DOHH2 (cell line): ENCODE results near the gene PDXK.

Experiments
- H3F3A ChIP-seq: fragments of 200-600 bp; sonication (generic), shearing (Covaris generic); 2 replicates; pipeline ENCODE4 v1.6.0; 2016; ENCODE audit warnings: antibody characterized with exemption, mild to moderate bottlenecking; ENCODE audit not compliant: control insufficient read depth, insufficient read depth
- H3K27ac ChIP-seq: fragments of 200-600 bp; sonication (generic); 2 replicates; pipeline ENCODE4 v1.5.1; 2014; ENCODE audit warnings: low read depth, mild to moderate bottlenecking, low read length, moderate library complexity
- H3K27me3 ChIP-seq: fragments of 200-600 bp; sonication (generic); 2 replicates; pipeline ENCODE4 v1.6.1; 2014; ENCODE audit warnings: mild to moderate bottlenecking, low read length, mixed read lengths; ENCODE audit not compliant: control insufficient read depth
- H3K36me3 ChIP-seq: fragments of 200-600 bp; sonication (generic); 2 replicates; pipeline ENCODE4 v1.6.1; 2014; ENCODE audit warnings: mild to moderate bottlenecking, low read length, moderate library complexity, mixed read lengths; ENCODE audit not compliant: control insufficient read depth
- H3K4me1 ChIP-seq: fragments of 200-600 bp; sonication (generic); 2 replicates; pipeline ENCODE4 v1.6.1; 2014; ENCODE audit warnings: mild to moderate bottlenecking, low read length, mixed read lengths; ENCODE audit not compliant: control insufficient read depth
- H3K4me2 ChIP-seq: fragments of 200-600 bp; sonication (generic); 2 replicates; pipeline ENCODE4 v1.6.0; 2014; ENCODE audit warnings: mild to moderate bottlenecking, low read length, moderate library complexity
- H3K4me3 ChIP-seq: fragments of 200-600 bp; sonication (generic); 2 replicates; pipeline ENCODE4 v1.5.1; 2014; ENCODE audit warnings: mild to moderate bottlenecking, low read length, mixed read lengths
- H3K79me2 ChIP-seq: fragments of 200-600 bp; sonication (generic); 2 replicates; pipeline ENCODE4 v1.6.1; 2014; ENCODE audit warnings: mild to moderate bottlenecking, low read length, mixed read lengths; ENCODE audit not compliant: control insufficient read depth
- H3K9me2 ChIP-seq: fragments of 200-600 bp; sonication (generic); replicated peaks from 2 replicates; pipeline ENCODE4 v1.6.1; 2014; ENCODE audit warnings: mild to moderate bottlenecking, low read length, mixed read lengths; ENCODE audit not compliant: control insufficient read depth
- H3K9me3 ChIP-seq: fragments of 200-600 bp; sonication (generic); 2 replicates; pipeline ENCODE4 v1.6.1; 2014; ENCODE audit warnings: antibody characterized with exemption, low read length, mixed read lengths; ENCODE audit not compliant: control insufficient read depth, insufficient read depth
- H4K20me1 ChIP-seq: fragments of 200-600 bp; sonication (generic); 2 replicates; pipeline ENCODE4 v1.6.0; 2014; ENCODE audit warnings: low read depth, mild to moderate bottlenecking, antibody characterized with exemption, low read length, moderate library complexity; ENCODE audit not compliant: control insufficient read depth, insufficient read depth
- CTCF ChIP-seq: fragments of 200-600 bp; sonication (generic); IDR thresholded peaks from one replicate; pipeline ENCODE4 v1.5.1; 2014; ENCODE audit warnings: antibody characterized with exemption, mild to moderate bottlenecking, low read depth, low read length; ENCODE audit not compliant: poor library complexity, severe bottlenecking
- EZH2phosphoT487 ChIP-seq: fragments of 200-600 bp; sonication (generic); IDR thresholded peaks from 2 replicates; pipeline ENCODE4 v1.6.1; 2017; ENCODE audit warnings: borderline replicate concordance, mild to moderate bottlenecking, antibody characterized with exemption, low read length, moderate library complexity, mixed read lengths

PDXK gene

GRCh38 chr21:43771698-43772424, 52.9 kb downstream of the PDXK start:
- no peaks in the 10 kb centered on the region for H3K27me3 ChIP-seq
- H3K79me2 ChIP-seq = peaks cover 15% of the 10 kb centered on the region
- no peaks in the 10 kb centered on the region for H3K9me2 ChIP-seq
- no peak overlapping the region for H3K27ac ChIP-seq
- no peak for TF ChIP-seq EZH2phosphoT487
- no peak for TF ChIP-seq CTCF
- no peaks in the 10 kb centered on the region for H3K9me3 ChIP-seq
- H3K4me1 ChIP-seq = peaks cover 14% of the 10 kb centered on the region
- 0 out of 2 replicates have a peak, but pooled peaks cover 4% of the 10 kb centered on the region for H4K20me1 ChIP-seq
- no peaks in the 10 kb centered on the region for H3F3A ChIP-seq
- no peak overlapping the region for H3K4me3 ChIP-seq
- H3K36me3 ChIP-seq = peaks cover 19% of the 10 kb centered on the region
- no peak overlapping the region for H3K4me2 ChIP-seq

GRCh38 chr21:43772425-43772821, 53.5 kb downstream of the PDXK start:
- no peak overlapping the region for H3K4me2 ChIP-seq
- peaks cover 19% of the 10 kb centered on the region for H3K36me3 ChIP-seq
- no peaks in the 10 kb centered on the region for H3K9me3 ChIP-seq
- H3K4me1 ChIP-seq = peaks cover 14% of the 10 kb centered on the region
- H4K20me1 ChIP-seq = 0 out of 2 replicates have a peak, but pooled peaks cover 4% of the 10 kb centered on the region
- H3K9me2 ChIP-seq = no peaks in the 10 kb centered on the region
- no peaks in the 10 kb centered on the region for H3F3A ChIP-seq
- no peak overlapping the region for H3K4me3 ChIP-seq
- no peak for TF ChIP-seq EZH2phosphoT487
- TF ChIP-seq CTCF = no peak
- H3K27me3 ChIP-seq = no peaks in the 10 kb centered on the region
- no peak overlapping the region for H3K27ac ChIP-seq
- H3K79me2 ChIP-seq = peaks cover 15% of the 10 kb centered on the region

- Histone ChIP-seq H4K20me1 (0 out of 2 replicates have a peak, but pooled peaks cover 4% of the 10 kb centered on the region), H3K4me1 (peaks cover 27% of the 10 kb centered on the region), H3K27me3 (no peaks in the 10 kb centered on the region), H3K9me3 (no peaks in the 10 kb centered on the region), H3K4me2 (peak overlapping the region; percentile 77; the same call in 1 of the 2 replicates), H3K36me3 (peaks cover 19% of the 10 kb centered on the region), H3K4me3 (no peak overlapping the region), H3K27ac (no peak overlapping the region), H3K79me2 (peaks cover 15% of the 10 kb centered on the region), H3F3A (no peaks in the 10 kb centered on the region), H3K9me2 (no peaks in the 10 kb centered on the region)
- TF ChIP-seq CTCF = no peak
- no peak for TF ChIP-seq EZH2phosphoT487
Measured at GRCh38 chr21:43774163-43774562, 55.2 kb downstream of the PDXK start.
